Islet precursor cell (in vitro differentiated cells): ENCODE results near the gene C12orf56.
A peak's percentile ranks its signal among the peaks of the same experiment; 100 is the strongest.
"Not testable (repeated sequence)": the region's sequence is repeated elsewhere in the genome, so short reads cannot be mapped to it uniquely, and the experiment has no call there.

Experiments used
- DNase-seq: peaks from one replicate; pipeline ENCODE4 v3.0.0-alpha.2; 2018

Gene C12orf56

GRCh38 chr12:64385468-64385867 lies 5.1 kb downstream of the C12orf56 start:
- DNase-seq, result no peak

- no peak for DNase-seq
Measured at GRCh38 chr12:64385019-64385418, 5.5 kb downstream of the C12orf56 start.

- no peak for DNase-seq
Measured at GRCh38 chr12:64383675-64384074, 6.9 kb downstream of the C12orf56 start.

GRCh38 chr12:64362721-64363305 lies 27.7 kb downstream of the C12orf56 start:
- no peak for DNase-seq

- peak; percentile 68 for DNase-seq
Measured at GRCh38 chr12:64361173-64361572, 29.4 kb downstream of the C12orf56 start.

GRCh38 chr12:64356209-64356608 lies 34.3 kb downstream of the C12orf56 start:
- not testable (repeated sequence) for DNase-seq

DNA sequence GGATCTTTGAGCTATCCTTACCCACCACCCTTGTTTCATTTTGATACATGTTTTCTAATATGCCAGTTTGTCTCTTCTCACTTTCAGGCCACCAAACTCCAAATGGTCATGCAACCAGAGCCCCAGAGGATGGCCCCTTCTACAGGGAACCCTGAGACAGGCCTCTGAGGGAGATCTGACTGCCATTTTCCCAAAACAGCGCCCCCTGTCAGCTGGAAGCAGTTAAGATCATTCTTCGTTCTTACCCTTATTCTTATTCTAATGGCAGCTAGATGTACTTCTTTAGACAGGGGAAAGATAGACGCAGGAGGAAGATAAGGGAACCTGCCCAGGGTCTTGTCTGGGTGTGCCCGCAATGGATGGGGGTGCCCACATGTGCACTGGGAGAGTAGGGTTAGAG lies 38.4 kb downstream of the C12orf56 start:
- no peak for DNase-seq

- no peak for DNase-seq
Measured at GRCh38 chr12:64351265-64351664, 39.3 kb downstream of the C12orf56 start.

DNA sequence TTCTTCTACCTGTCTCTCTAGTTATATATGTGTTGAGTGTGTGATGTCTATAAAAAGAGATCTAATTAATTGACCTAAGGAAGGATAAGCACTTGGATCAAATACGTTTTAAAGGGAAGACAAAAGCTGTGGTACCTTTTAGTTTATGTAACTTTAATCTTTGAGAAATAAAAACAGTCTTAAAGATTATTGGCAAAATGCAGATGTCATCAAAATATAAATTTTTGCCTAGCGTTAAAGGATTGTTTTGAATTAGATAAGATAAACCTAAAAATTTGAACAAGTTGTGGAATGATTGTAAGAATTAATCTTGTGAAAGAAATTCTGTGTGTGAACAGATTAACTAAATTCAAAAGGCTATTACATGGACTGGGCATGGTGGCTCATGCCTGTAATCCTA lies 42.9 kb downstream of the C12orf56 start:
- DNase-seq, result no peak

DNA sequence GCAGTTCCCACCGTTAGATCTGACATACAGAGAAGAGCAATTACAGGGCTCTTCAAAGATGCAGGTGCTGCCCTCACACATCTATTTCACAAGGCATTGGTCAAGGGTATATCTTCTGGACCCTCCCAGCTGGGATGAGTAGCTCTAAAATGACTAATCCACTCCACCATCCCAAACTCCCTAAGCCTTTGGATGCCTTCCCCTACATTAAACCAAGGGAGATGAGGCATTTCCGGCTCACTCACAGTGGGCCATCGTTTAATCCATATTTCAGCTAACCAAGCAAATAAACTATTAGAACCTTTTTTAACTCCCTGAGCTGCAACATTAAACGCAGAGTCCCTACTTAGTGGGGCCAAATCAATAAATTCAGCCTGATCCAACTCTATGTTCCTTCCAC lies 45.9 kb downstream of the C12orf56 start:
- DNase-seq, result not testable (repeated sequence)

DNA sequence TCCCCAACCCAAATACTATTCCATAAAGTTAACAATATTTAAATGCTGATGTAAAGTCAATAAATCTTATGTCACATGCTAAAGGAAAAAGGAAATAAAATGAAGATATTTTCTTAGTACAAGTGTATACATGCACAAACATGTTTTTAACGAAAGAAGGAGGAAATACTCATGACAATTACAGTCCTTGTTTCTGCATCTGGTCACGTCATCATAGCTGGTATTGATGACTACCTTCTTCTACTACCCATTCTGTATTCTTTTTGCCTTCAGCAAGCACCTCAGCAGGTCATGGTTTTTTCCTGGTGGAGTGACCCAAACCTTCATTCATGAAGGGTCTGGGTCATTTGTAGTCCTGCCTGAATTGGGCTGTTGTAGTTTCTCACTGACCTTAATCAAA lies 50.0 kb downstream of the C12orf56 start:
- DNase-seq, result not testable (repeated sequence)

DNA sequence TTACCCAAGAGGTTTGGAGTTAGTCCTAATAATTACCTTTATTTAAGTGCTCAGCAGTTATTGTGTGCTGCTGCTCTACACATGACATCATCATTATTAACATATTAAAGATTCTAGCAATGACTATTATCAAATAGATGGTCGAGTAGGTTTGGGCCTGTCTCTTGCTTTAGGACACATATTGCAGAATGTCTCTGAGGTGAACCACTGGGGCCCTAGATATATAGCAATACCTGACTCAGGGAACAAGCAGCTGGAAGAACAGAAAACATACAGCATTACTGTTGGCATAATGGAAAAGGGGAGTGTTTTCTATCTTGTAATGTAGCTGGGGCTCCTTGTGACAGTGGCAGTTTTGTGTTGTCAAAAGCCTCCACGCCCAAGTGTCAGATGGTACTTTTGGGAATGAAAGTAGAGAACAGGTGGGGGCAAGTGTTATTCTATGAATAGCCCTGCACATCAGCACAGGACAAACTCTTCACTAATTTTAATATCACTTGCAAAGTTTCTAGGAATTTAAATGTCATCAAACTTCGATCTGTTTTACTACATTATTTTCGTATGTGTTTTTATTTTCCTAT lies 54.6 kb downstream of the C12orf56 start:
- DNase-seq, result no peak

- DNase-seq, result no peak
Measured at GRCh38 chr12:64332938-64333337, 57.6 kb downstream of the C12orf56 start.

DNA sequence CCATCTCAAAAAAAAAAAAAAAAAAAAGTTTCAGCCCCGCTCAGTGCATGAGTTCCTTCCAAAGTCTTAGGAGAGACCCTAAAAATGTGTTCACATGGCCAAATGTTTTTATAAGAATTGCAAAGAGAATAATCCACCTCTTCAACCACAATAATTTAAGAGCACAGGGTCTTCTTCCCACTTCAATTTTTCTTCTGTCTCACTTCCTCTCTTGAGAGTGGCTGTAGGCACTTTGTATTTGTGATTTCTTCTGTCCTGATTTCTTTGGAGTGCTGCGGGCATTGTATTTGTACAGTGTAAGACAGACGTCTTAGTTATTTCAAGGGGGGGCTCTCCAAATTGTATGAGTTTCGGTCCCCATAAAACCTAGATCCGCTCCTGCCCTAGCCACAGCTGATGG lies 58.3 kb downstream of the C12orf56 start:
- DNase-seq, result no peak

DNA sequence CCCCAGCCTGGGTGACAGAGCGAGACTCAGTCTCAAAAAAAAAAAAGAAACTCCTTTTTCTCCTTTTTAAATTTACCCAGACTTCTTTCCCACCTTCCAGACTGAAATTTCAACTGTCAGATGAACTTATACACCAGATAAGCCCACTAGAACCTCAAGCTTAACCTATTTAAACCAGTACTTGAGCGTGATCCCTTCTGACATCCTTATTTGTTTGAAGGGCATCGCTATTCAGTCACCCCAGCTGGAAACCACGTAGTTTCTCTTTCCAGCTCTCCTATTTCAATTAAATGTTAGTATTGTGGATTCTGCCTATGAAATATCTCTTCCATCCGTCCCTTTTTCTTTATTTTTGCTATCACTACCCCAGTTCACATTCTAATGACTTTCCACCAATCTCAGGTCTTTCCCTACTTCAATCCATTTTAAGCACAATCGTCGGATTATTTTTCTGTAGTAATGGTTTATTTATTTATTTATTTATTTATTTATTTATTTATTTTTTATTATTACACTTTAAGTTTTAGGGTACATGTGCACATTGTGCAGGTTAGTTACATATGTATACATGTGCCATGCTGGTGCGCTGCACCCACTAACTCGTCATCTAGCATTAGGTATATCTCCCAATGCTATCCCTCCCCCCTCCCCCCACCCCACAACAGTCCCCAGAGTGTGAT lies 61.4 kb downstream of the C12orf56 start:
- DNase-seq, result not testable (repeated sequence)

GRCh38 chr12:64325055-64325454 lies 65.5 kb downstream of the C12orf56 start:
- no peak for DNase-seq

- DNase-seq, result no peak
Measured at GRCh38 chr12:64323476-64324225, 66.9 kb downstream of the C12orf56 start.

- DNase-seq, result no peak
Measured at GRCh38 chr12:64323006-64323405, 67.6 kb downstream of the C12orf56 start.

DNA sequence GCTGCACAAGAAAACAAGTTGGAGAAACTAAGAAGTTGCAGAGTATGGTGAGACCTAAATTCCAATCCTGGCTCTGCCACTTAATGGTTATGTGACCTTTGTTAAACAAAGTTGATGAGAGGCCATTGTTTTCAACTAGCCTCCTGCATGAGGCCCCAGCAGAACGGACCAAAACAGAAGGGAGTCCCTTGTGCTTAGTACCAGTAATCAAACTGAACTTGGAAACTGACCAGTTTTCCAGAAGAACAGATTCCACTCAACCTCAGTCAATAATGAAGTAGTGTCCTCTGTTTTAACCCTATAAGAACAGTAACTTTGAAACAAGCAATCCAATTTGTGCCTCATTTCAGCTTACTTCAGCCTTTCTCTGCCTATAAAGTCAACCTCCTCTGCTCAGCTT lies 69.9 kb downstream of the C12orf56 start:
- no peak for DNase-seq

GRCh38 chr12:64319540-64320225 lies 70.9 kb downstream of the C12orf56 start:
- DNase-seq, result not testable (repeated sequence)

DNA sequence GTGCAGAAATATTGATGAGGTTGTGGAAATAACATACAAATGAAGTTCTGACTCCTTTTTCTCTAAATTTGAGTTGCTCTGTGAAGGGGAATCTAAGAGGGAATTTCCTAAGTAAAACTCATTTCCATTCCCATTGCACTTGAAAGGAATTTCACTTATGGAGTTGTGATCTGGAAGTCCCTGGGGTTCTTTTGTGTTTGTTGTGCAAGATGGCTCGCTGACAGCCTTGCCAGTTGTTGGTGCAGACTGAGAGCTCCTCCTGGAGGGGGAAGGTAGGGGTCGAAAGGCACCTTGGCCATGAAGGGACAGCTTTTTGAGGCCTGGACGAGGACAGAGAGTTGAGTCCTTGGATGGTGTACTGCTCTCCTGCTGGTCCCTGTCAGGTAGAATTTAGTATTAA lies 72.0 kb downstream of the C12orf56 start:
- DNase-seq, result peak; percentile 82

DNA sequence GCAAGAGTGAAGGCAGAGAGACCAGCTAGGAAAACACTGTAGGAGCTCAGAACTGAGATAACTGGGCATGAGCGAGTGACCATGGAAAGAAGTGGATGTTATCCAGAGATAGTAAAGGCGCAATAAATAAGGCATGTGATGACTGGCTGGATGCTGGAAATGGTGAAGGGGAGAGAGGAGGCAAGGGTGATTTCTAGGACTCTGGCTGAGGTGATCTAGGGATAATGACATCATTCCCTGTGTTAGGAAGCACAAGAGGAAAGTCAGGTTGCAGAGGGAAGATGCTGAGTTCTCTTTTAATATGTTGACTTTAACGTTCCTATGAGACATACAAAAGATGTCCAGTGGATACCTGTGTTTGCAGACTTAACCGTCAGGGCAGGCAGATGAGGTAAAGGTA lies 78.7 kb downstream of the C12orf56 start:
- DNase-seq, result no peak

GRCh38 chr12:64304571-64304970 lies 86.0 kb downstream of the C12orf56 start:
- DNase-seq, result no peak
